Tibial nerve (tissue), 4 donors: ENCODE data around the gene RMND5A.

Experiments used
- EP300 ChIP-seq, 2 donors: sonication (generic); formaldehyde crosslinking; IDR thresholded peaks; one replicate each; pipeline ENCODE4 v1.6.1; 2017; ENCODE audit warnings: antibody characterized with exemption in 2 of 2, mild to moderate bottlenecking in 1 of 2
- POLR2A ChIP-seq, 2 donors: fragments of 450-650 bp; IDR thresholded peaks; one replicate each; pipeline ENCODE4 v1.6.1; 2017; ENCODE audit warnings: antibody characterized with exemption in 2 of 2, mild to moderate bottlenecking in 2 of 2, moderate library complexity in 2 of 2
- TF ChIP-seq, protein P1 (sequence below), 5 experiments: fragments of 200-600 bp in 3 of 5; fragments of 450-650 bp in 2 of 5; sonication (generic) in 3 of 5; IDR thresholded peaks; one replicate each; pipeline ENCODE4 v1.5.1; 2016 to 2019; ENCODE audit warnings: antibody characterized with exemption in 5 of 5, mild to moderate bottlenecking in 3 of 5, moderate library complexity in 2 of 5

DNA sequence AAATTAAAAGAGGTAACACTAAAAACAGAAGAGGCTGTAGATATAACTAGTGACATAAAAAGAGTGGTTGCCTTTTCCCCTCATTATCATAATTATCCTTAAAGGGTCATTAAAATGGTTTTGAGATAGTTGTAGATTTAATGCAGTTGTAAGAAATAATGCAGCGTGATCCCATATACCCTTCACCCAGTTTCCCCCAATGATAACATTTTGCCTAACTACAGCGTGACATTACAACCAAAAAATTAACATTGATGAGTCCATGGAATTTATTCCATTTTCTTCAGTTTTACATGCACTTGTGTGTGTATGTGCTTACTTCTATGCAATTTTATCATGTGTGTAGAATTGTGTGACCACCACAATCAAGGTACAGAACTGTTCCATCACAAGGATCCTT is 13.2 kb upstream of the RMND5A start:
- TF ChIP-seq, protein P1, sequence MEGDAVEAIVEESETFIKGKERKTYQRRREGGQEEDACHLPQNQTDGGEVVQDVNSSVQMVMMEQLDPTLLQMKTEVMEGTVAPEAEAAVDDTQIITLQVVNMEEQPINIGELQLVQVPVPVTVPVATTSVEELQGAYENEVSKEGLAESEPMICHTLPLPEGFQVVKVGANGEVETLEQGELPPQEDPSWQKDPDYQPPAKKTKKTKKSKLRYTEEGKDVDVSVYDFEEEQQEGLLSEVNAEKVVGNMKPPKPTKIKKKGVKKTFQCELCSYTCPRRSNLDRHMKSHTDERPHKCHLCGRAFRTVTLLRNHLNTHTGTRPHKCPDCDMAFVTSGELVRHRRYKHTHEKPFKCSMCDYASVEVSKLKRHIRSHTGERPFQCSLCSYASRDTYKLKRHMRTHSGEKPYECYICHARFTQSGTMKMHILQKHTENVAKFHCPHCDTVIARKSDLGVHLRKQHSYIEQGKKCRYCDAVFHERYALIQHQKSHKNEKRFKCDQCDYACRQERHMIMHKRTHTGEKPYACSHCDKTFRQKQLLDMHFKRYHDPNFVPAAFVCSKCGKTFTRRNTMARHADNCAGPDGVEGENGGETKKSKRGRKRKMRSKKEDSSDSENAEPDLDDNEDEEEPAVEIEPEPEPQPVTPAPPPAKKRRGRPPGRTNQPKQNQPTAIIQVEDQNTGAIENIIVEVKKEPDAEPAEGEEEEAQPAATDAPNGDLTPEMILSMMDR (IDR thresholded peaks at IDR 0.05) = no peak
- no peak for TF ChIP-seq POLR2A (IDR thresholded peaks at IDR 0.05)
- no peak for TF ChIP-seq EP300 (IDR thresholded peaks at IDR 0.05)
